Measurements from ENCODE around the gene SERP1. TPM values are rescaled to one million over a fixed set of nuclear protein-coding genes. Genes with fewer than 3 reads are reported as not detected.

SERP1 gene
- total and polyA plus RNA-seq, 2 donors (not counting 3 experiments of a cell fraction or from before 2014, with no cell fraction given), result 81.7 to 103 TPM

GRCh38 chr3:150543531-150543930 lies 2.8 kb downstream of the SERP1 start:
- Histone ChIP-seq H3K9ac (replicated peaks; ENCODE audit: extremely low read depth, insufficient read depth, low read length) (no peak overlapping the region), H3K4me3 (replicated peaks in 1 of 3; ENCODE audit: insufficient read depth in 1 of 3, low read depth in 1 of 3, low read length in 3 of 3) (no peak overlapping the region), H3K79me2 (ENCODE audit: control insufficient read depth, insufficient read depth, low read length) (peaks cover 53% of the 10 kb centered on the region), H3K36me3 (ENCODE audit: control insufficient read depth in 2 of 2, extremely low read depth in 1 of 2, insufficient read depth in 2 of 2, low read length in 2 of 2) (peaks cover 0 to 16% of the 10 kb centered on the region in 2 experiments), H3K27me3 (ENCODE audit: control insufficient read depth in 2 of 2, insufficient read depth in 2 of 2, low read length in 2 of 2) (no peaks in the 10 kb centered on the region), H3K9me1 (replicated peaks; ENCODE audit: control insufficient read depth, extremely low read depth, insufficient read depth, low read length) (no peaks in the 10 kb centered on the region), H3K27ac (ENCODE audit: insufficient read depth, low read depth, low read length) (no peak overlapping the region), H2AFZ (ENCODE audit: low read depth, low read length) (no peak overlapping the region), H3K4me1 (ENCODE audit: control insufficient read depth, extremely low read depth, insufficient read depth, low read length) (peaks cover 25% of the 10 kb centered on the region), H3K9me3 (replicated peaks; ENCODE audit: control insufficient read depth, insufficient read depth, low read length) (no peaks in the 10 kb centered on the region), H4K20me1 (replicated peaks; ENCODE audit: control insufficient read depth, extremely low read depth, insufficient read depth, low read length) (no peaks in the 10 kb centered on the region), H3K4me2 (ENCODE audit: insufficient read depth, low read length) (no peak overlapping the region)
- dilution Hi-C loops (cut with MboI; ENCODE audit: extremely low pct_ligation_motif_present, low sequenced_read_pairs) (no loop called here), intact Hi-C loops (cut with micrococcal nuclease) (loop anchor here (10.0 kb wide), 1 partner anchor 161 kb away; the partner anchor contains the start of gene ERICH6)
- ChIA-PET POLR2A (no interaction called here), CTCF (no interaction called here)
- TF ChIP-seq FOS (IDR thresholded peaks at IDR 0.05; ENCODE audit: borderline replicate concordance, insufficient read depth, low read length) (no peak), MYC (IDR thresholded peaks at IDR 0.05; ENCODE audit: low read depth, low read length) (no peak), JUN (IDR thresholded peaks at IDR 0.05; ENCODE audit: borderline replicate concordance, insufficient read depth, insufficient read length, low read depth) (no peak), EZH2 (IDR thresholded peaks at IDR 0.05; ENCODE audit: borderline replicate concordance, low read depth, low read length, severe bottlenecking) (no peak)
- DNase-seq (ENCODE audit: low read depth, low spot score) (no peak), FAIRE-seq (no peak)
- no TSS peak for BruUV-seq (replicated peaks)

- POLR2A ChIA-PET, result no interaction called here
- Histone ChIP-seq H3K79me2 (ENCODE audit: control insufficient read depth, insufficient read depth, low read length) (peaks cover 49% of the 10 kb centered on the region), H3K9ac (replicated peaks; ENCODE audit: extremely low read depth, insufficient read depth, low read length) (no peak overlapping the region)
Measured at GRCh38 chr3:150543128-150543527, 3.2 kb downstream of the SERP1 start.

More at GRCh38 chr3:150543128-150543527, 3.2 kb downstream of the SERP1 start:
- BruUV-seq (replicated peaks), result no TSS peak
- H3K4me1 ChIP-seq (ENCODE audit: control insufficient read depth, extremely low read depth, insufficient read depth, low read length), result peaks cover 22% of the 10 kb centered on the region
- DNase-seq (ENCODE audit: low read depth, low spot score) (no peak), FAIRE-seq (no peak)
- H3K27me3 ChIP-seq (ENCODE audit: control insufficient read depth in 2 of 2, insufficient read depth in 2 of 2, low read length in 2 of 2), result no peaks in the 10 kb centered on the region
- H3K9me1 ChIP-seq (replicated peaks; ENCODE audit: control insufficient read depth, extremely low read depth, insufficient read depth, low read length), result no peaks in the 10 kb centered on the region
- H3K9me3 ChIP-seq (replicated peaks; ENCODE audit: control insufficient read depth, insufficient read depth, low read length), result no peaks in the 10 kb centered on the region
- no peak overlapping the region for H3K4me3 ChIP-seq (replicated peaks in 1 of 3; ENCODE audit: insufficient read depth in 1 of 3, low read depth in 1 of 3, low read length in 3 of 3)
- no peak overlapping the region for H2AFZ ChIP-seq (ENCODE audit: low read depth, low read length)
- no peak overlapping the region for H3K27ac ChIP-seq (ENCODE audit: insufficient read depth, low read depth, low read length)
- intact Hi-C loops (cut with micrococcal nuclease) (loop anchor here (10.0 kb wide), 1 partner anchor 162 kb away; the partner anchor contains the start of gene ERICH6), dilution Hi-C loops (cut with MboI; ENCODE audit: extremely low pct_ligation_motif_present, low sequenced_read_pairs) (no loop called here)
- no peaks in the 10 kb centered on the region for H4K20me1 ChIP-seq (replicated peaks; ENCODE audit: control insufficient read depth, extremely low read depth, insufficient read depth, low read length)
- no peak overlapping the region for H3K4me2 ChIP-seq (ENCODE audit: insufficient read depth, low read length)
- CTCF ChIA-PET, result interaction anchor here (1.1 kb wide), 1 partner anchor 179 kb away, joined by 3 read pairs; no protein-coding TSS in a partner anchor
- H3K36me3 ChIP-seq (ENCODE audit: control insufficient read depth in 2 of 2, extremely low read depth in 1 of 2, insufficient read depth in 2 of 2, low read length in 2 of 2), result peaks cover 0 to 16% of the 10 kb centered on the region in 2 experiments
- TF ChIP-seq MAX (IDR thresholded peaks at IDR 0.05; ENCODE audit: insufficient read depth, insufficient read length) (no peak), EZH2 (IDR thresholded peaks at IDR 0.05; ENCODE audit: borderline replicate concordance, low read depth, low read length, severe bottlenecking) (no peak), JUN (IDR thresholded peaks at IDR 0.05; ENCODE audit: borderline replicate concordance, insufficient read depth, insufficient read length, low read depth) (no peak), FOS (IDR thresholded peaks at IDR 0.05; ENCODE audit: borderline replicate concordance, insufficient read depth, low read length) (no peak), MYC (IDR thresholded peaks at IDR 0.05; ENCODE audit: low read depth, low read length) (no peak), GATA2 (IDR thresholded peaks at IDR 0.05; ENCODE audit: insufficient read depth, insufficient read length, low read depth, low read length) (no peak), CTCF (IDR thresholded peaks at IDR 0.05; ENCODE audit: extremely low read depth in 1 of 2, insufficient read depth in 1 of 2, low read depth in 1 of 2, low read length in 2 of 2) (no peak), POLR2A (IDR thresholded peaks at IDR 0.05; ENCODE audit: low read depth, low read length) (no peak), POLR2AphosphoS5 (IDR thresholded peaks at IDR 0.05; ENCODE audit: insufficient read depth, low read depth, low read length) (no peak)
